Anterior cingulate cortex (tissue), 58 donors: ENCODE measurements around the gene MYLIP.

Experiments used
- DNase-seq, 58 donors: peaks; one replicate each; lab custom pipeline; 2025; lab: John Stamatoyannopoulos, UW

The MYLIP gene

GRCh38 chr6:16196984-16197546 is 68.2 kb downstream of the MYLIP start:
- no peak for DNase-seq
